Stimulated activated naive CD4-positive, alpha-beta T cell treated with Interleukin-2 at 50 U/mL for 16 hours (primary cell): ENCODE data around the gene TAF8.

Source experiments
- DNase-seq: peaks from one replicate; lab custom pipeline; 2025; lab: John Stamatoyannopoulos, UW

Gene TAF8

DNA sequence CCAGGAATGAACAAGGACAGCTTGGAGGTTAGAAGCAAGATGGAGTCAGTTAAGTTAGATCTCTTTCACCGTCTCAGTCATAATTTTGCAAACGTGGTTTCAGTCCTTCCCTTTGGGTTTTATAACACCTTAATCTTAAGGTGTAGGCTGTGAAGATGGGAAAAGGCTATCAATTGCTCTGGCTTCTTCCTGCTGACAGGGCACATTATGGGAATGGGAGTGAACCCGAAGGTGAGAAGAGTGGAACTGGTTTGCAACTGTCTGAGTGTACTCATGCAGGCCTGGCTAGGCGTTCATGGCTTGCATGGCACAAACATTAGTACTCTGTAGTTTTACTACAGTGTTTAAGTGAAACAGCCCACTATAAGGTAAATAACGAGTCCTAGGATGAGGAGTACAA lies 9.4 kb downstream of the TAF8 start:
- no peak for DNase-seq

GRCh38 chr6:42066156-42066675 lies 15.9 kb downstream of the TAF8 start:
- no peak for DNase-seq

DNA sequence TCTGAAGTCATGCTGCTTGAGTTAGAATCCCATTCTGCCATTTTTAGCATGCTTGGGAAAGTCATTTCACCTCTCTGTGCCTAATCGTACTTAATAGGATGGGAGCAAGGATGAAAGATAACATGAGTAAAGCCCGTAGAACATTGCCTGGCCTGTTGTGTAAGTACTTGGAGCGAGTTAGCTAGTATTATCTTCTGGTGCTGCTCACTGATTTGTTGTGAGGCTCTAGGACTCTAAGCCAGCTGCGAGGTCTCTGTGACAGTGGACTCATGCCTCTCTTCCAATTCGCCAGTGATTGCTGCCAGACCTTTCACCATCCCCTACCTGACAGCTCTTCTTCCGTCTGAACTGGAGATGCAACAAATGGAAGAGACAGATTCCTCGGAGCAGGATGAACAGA lies 17.8 kb downstream of the TAF8 start:
- DNase-seq, result no peak

DNA sequence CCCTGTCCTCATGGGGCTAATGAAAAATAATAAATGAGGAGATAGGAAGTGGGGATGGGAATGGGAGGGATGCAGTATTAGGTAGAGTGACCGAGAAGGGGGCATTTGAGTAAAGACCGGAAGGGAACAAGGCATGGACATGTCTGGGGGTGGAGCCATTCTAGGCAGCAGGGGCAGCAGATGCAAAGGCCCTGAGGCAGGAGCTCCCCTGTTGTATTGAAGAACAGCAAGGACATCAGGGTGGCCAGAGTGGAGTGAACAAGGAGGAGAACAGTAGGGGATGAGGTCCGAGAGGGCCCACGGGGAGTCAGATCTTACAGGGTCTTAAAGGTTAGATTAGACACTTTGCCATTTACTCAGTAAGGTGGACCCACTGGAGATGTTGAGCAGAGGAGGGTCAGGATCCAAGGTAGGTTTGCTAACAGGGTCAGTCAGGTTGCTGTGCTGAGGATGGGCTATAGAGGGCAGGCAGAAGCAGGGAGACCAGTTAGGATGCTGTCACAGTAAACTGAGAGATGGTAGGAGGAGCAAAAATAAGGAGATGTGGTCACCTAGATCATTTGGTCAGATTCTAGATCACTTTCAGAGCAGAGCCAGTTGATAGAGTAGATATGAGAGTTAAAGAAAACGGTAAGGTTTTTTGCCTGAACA lies 18.7 kb downstream of the TAF8 start:
- DNase-seq, result no peak

GRCh38 chr6:42071881-42072583 lies 21.7 kb downstream of the TAF8 start:
- no peak for DNase-seq

DNA sequence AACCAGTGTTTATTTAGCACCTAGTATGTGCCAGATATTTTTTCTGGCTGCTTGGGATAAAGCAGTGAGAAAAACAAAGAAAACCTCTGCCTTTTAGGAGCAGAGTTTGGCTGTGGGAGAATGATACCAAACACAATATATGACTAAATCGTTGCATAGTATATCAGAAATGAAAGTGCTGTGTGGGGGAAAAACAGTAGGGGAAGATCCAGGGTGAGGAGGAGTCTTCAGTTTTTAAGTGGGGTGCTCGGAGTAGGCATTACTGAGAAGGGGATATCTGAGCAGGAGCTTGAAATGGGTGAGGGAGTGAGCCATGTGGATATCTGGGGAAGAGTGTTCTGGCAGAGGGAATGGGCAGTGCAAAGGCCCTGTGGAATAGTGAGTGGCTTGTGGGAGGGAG lies 23.0 kb downstream of the TAF8 start:
- DNase-seq, result no peak

DNA sequence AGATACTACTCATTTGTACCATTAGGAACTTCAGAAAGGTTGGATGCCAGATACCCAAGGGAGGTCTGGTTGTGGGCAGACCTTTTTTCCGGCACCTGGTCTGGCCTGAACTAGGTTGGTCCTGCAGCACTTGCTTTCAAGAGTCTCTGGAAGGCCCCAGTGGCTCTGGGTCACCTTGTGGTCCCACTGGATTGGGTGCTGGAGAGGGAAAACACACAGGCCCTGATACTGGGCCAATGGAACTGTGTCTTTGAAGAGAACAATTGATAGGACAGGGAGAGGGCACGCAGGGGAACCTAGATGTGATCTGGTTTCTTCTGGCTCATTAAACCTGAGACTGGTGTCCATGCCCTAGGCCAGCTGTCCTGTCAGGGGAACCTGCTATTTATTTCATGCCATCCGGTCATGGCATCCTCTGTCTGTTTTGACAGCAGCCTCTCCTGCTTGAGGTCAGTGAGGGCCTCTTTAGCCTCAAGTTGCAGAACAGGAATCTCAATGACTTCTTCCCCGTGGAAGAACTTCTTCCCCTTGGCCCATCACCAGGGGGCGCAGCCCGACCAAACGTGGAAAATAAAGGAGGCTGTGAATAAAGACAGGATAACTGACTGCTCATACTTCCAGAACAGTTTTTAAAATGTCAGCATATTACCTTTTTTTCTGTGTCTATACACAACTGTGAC lies 25.0 kb downstream of the TAF8 start:
- peak; percentile 28 for DNase-seq

- no peak for DNase-seq
Observed at GRCh38 chr6:42078386-42078785, 28.1 kb downstream of the TAF8 start.

- DNase-seq, result no peak
Observed at GRCh38 chr6:42079941-42080464, 29.7 kb downstream of the TAF8 start.

DNA sequence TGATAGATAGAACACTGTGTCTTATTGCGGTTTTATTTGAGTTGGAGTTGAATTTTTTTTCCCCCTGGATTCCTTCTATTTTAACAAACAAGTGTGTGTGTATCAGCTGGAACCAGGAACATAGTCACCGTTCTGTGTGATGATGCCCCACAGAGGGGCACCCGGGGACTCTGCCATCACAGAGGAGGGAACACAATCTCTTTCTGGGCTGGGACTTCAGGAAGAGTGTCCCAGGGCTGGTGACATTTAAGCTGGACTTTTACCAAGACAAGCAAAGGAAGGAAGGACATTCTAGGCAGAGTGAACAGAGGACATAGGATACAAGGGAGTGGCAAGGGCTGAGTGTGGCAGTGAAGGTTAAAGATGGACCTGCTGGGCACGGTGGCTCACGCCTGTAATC lies 33.2 kb downstream of the TAF8 start:
- DNase-seq, result no peak

DNA sequence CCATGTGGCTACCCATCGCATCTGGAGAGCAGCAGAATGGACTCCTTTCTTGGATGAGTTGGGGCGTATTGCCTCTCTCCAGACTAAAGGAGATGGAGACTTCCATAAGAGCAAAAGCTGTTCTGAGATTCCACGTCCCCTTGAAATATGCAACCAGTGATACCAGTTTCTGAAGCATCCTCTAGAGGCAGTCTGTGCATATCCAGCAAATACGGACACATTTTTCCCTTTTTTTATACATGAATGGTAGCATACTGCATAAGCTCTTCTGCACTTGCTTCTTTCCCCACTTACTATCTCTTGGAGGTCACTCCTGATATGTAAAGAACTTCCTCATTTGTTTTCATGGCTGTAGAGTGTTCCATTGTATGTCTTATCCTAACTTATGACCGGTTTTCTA lies 34.6 kb downstream of the TAF8 start:
- no peak for DNase-seq

GRCh38 chr6:42086046-42087035 lies 36.0 kb downstream of the TAF8 start:
- DNase-seq, result no peak

DNA sequence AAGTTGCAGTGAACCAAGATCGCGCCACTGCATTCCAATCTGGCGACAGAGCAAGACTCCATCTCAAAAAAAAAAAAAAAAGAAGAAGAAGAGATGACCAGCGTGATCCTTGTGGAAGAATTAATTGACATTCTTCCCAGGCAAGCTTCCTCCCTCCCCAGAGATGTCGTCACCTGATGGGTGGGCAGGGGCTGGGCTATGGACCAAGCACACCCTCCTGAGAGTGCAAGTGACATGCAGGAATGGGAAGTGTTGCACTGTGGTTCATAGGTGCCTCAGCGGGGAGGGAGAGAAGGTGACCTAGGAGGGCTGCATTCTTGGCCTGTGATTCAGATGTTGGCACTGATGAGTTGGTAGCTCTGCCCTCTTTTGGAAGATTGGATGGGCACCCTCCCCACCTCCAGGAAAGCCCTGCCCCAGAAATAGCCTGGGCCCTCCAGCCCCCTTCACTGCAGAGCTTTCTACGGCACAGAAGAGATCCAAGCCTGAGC lies 37.8 kb downstream of the TAF8 start:
- no peak for DNase-seq

- DNase-seq, result no peak
Observed at GRCh38 chr6:42090819-42091717, 40.7 kb downstream of the TAF8 start.

- no peak for DNase-seq
Observed at GRCh38 chr6:42091718-42092023, 41.3 kb downstream of the TAF8 start.

- DNase-seq, result no peak
Observed at GRCh38 chr6:42093582-42094329, 43.4 kb downstream of the TAF8 start.

DNA sequence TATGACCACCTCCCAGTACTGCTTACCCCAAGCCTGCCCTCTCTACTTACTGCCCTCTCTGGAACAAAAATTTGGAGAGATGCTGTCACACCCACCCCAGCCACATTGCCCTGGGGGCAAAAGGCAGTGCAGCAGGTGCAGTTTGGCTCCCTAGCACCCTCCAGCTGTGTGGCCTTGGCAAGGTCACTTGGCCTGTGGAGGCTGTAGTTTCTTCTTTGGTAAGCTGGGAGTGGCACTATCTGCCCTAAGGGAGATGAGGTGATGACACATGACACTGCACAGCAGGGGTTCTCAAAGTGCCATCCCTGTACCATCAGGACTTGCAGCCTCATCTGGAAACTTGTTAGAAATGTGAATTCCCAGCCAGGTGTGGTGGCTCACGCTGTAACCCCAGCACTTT lies 44.8 kb downstream of the TAF8 start:
- no peak for DNase-seq

GRCh38 chr6:42095776-42096541 lies 45.6 kb downstream of the TAF8 start:
- no peak for DNase-seq
